ENCODE results near the gene LACTBL1. TPM values are rescaled to one million over a fixed set of nuclear protein-coding genes. Genes with fewer than 3 reads are reported as not detected.

The LACTBL1 gene
- total and polyA plus RNA-seq, 2 of the 8 experiments (the other 6 are each of a cell fraction or from before 2014, with no cell fraction given): not detected

- no peak overlapping the region for H2BK15ac ChIP-seq (ENCODE audit: low read length)
- no peak overlapping the region for H2BK5ac ChIP-seq (ENCODE audit: low read depth, low read length)
- H3K4ac ChIP-seq (replicated peaks; ENCODE audit: insufficient read length, low read depth, low read length): no peak overlapping the region
- H4K20me1 ChIP-seq (replicated peaks in 1 of 2; ENCODE audit: control insufficient read depth in 1 of 2, insufficient read depth in 2 of 2, low read length in 2 of 2): no peaks in the 10 kb centered on the region
- no peak overlapping the region; the same call in 1 of the 2 replicates for H4K8ac ChIP-seq (ENCODE audit: extremely low read depth, insufficient read depth, low read length)
- H3K56ac ChIP-seq (replicated peaks; ENCODE audit: insufficient read length, low read depth, low read length): no peak overlapping the region
- no peaks in the 10 kb centered on the region for H3K23me2 ChIP-seq (ENCODE audit: low read depth, low read length)
- H2AK5ac ChIP-seq (ENCODE audit: low read depth, low read length): 0 out of 2 replicates have a peak overlapping the region, but pooled peaks have one; percentile 57
- H3K9ac ChIP-seq (replicated peaks in 1 of 4; ENCODE audit: extremely low read depth in 1 of 4, low read depth in 3 of 4, low read length in 3 of 4): no peak overlapping the region
- no peak overlapping the region for H2BK12ac ChIP-seq (ENCODE audit: low read depth, low read length)
- no peak overlapping the region for H2AFZ ChIP-seq (ENCODE audit: low read length)
- POLR2A ChIA-PET (ENCODE audit: partially characterized antibody): no interaction called here
- no peak overlapping the region for H3K18ac ChIP-seq (ENCODE audit: extremely low read depth, low read length)
- WGBS, 2 experiments (ENCODE audit: extremely low coverage in 1 of 2, insufficient coverage in 1 of 2, insufficient read length in 1 of 2, insufficient replicate concordance in 2 of 2, low coverage in 1 of 2, low lambda C conversion rate in 2 of 2, missing lambda C conversion rate in 1 of 2): 89% methylated on average over 8 of the region's 8 CpGs; no CpG with 5 or more reads in 1 of the 2 experiments
- H2BK120ac ChIP-seq (replicated peaks; ENCODE audit: low read depth, low read length): no peak overlapping the region
- no peak overlapping the region for H2BK20ac ChIP-seq (ENCODE audit: low read length)
- H3K79me1 ChIP-seq (ENCODE audit: low read depth, low read length): no peaks in the 10 kb centered on the region
- no peak overlapping the region for H4K91ac ChIP-seq (replicated peaks; ENCODE audit: insufficient read length, low read length)
- no peaks in the 10 kb centered on the region for H3K27me3 ChIP-seq (replicated peaks in 1 of 4; ENCODE audit: control insufficient read depth in 3 of 4, extremely low read depth in 1 of 4, insufficient read depth in 3 of 4, low read length in 3 of 4)
- no peak overlapping the region for H4K5ac ChIP-seq (ENCODE audit: insufficient read length, low read depth, low read length)
- no peak overlapping the region for H3K4me2 ChIP-seq (ENCODE audit: insufficient read depth in 1 of 2, low read depth in 2 of 2, low read length in 2 of 2)
- CTCF ChIA-PET (ENCODE audit: partially characterized antibody): interaction anchor here (0.8 to 2.5 kb wide), 14 partner anchors 9 to 268 kb away, joined by 3 to 7 read pairs (median 4); partner anchors contain the start of gene C1QB
- H3K27ac ChIP-seq (ENCODE audit: low read depth, low read length): no peak overlapping the region
- no peaks in the 10 kb centered on the region for H3K36me3 ChIP-seq (ENCODE audit: control insufficient read depth in 2 of 4, insufficient read depth in 4 of 4, low read length in 3 of 4)
- no peak overlapping the region for H3K23ac ChIP-seq (ENCODE audit: insufficient read length)
- H3K79me2 ChIP-seq (ENCODE audit: control insufficient read depth in 1 of 2, insufficient read depth in 2 of 2, low read length in 2 of 2): no peaks in the 10 kb centered on the region
- no peaks in the 10 kb centered on the region for H3K9me3 ChIP-seq (ENCODE audit: insufficient read depth in 2 of 2, low read depth in 1 of 2, low read length in 1 of 2)
- DNase-seq (ENCODE audit: low read depth in 1 of 2, low spot score in 2 of 2) (no peak), FAIRE-seq (no peak)
- no peak overlapping the region for H3K14ac ChIP-seq (ENCODE audit: insufficient read length)
- no peak overlapping the region for H3K4me3 ChIP-seq (ENCODE audit: extremely low read depth in 1 of 4, insufficient read depth in 2 of 4, low read depth in 3 of 4, low read length in 4 of 4)
- peaks cover 0 to 3% (median 0%) of the 10 kb centered on the region in 4 experiments; a peak in 2 of 7 replicates for H3K4me1 ChIP-seq (replicated peaks in 1 of 4; ENCODE audit: control insufficient read depth in 3 of 4, insufficient read depth in 4 of 4, low read length in 3 of 4)
- no peak for TF ChIP-seq KDM1A (IDR thresholded peaks at IDR 0.05; ENCODE audit: borderline replicate concordance, low read length)
- no peak for TF ChIP-seq SP2 (IDR thresholded peaks at IDR 0.05; ENCODE audit: low read length)
- no peak for TF ChIP-seq SAP30 (IDR thresholded peaks at IDR 0.05; ENCODE audit: insufficient read depth, insufficient replicate concordance, low read length)
- TF ChIP-seq NRF1 (IDR thresholded peaks at IDR 0.05; ENCODE audit: low read depth, low read length): no peak
- no peak for TF ChIP-seq KDM4A (IDR thresholded peaks at IDR 0.05; ENCODE audit: low read depth, low read length, severe bottlenecking)
- no peak for TF ChIP-seq SIN3A (conservative IDR thresholded peaks at IDR 0.05 in 1 of 2, IDR thresholded peaks at IDR 0.05 in 1 of 2; ENCODE audit: low read depth in 1 of 2, low read length in 2 of 2)
- no peak for TF ChIP-seq SIRT6 (IDR thresholded peaks at IDR 0.05; ENCODE audit: low read length)
- TF ChIP-seq E2F6 (IDR thresholded peaks at IDR 0.05): no peak
- TF ChIP-seq BCL11A (IDR thresholded peaks at IDR 0.05; ENCODE audit: low read depth in 2 of 2, low read length in 2 of 2): no peak
- TF ChIP-seq BRCA1 (IDR thresholded peaks at IDR 0.05; ENCODE audit: low read depth, low read length): no peak
- TF ChIP-seq BACH1 (IDR thresholded peaks at IDR 0.05; ENCODE audit: low read length): no peak
- TF ChIP-seq KDM5A (IDR thresholded peaks at IDR 0.05; ENCODE audit: low read length): no peak
Observed at GRCh38 chr1:22920734-22921451, 51.8 kb downstream of the LACTBL1 start.

All from H1 (cell line).